DND-41 (cell line): ENCODE results near the gene TRPM3.

Source experiments
- EZH2 ChIP-seq: IDR thresholded peaks from 3 replicates; pipeline ENCODE4 v1.6.1; 2012; ENCODE audit warnings: borderline replicate concordance, low read depth, mild to moderate bottlenecking, moderate library complexity, low read length, inconsistent platforms; ENCODE audit not compliant: severe bottlenecking
- TF ChIP-seq, protein P1 (sequence below): IDR thresholded peaks from 2 replicates; pipeline ENCODE4 v1.5.1; 2012; ENCODE audit warnings: borderline replicate concordance, low read length, moderate library complexity, mild to moderate bottlenecking; ENCODE audit not compliant: poor library complexity, severe bottlenecking; ENCODE audit errors: extremely low read depth

DNA sequence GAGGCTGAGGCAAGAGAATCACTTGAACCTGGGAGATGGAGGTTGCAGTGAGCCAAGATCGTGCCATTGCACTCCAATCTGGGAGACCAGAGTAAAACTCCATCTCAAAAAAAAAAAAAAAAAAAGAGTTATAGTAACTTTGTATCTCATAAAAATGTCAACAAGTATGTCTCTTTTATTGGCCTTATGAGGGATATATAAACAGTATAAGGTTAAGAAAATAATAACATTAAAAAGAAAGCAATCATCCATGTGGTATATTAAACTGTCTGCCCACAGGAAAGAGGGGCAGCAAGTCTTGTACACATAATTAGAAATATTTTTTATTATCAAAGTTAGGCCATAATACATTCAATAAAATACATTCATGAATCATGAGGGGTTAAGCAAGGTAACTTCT is 447.6 kb downstream of the TRPM3 start:
- TF ChIP-seq, protein P1, sequence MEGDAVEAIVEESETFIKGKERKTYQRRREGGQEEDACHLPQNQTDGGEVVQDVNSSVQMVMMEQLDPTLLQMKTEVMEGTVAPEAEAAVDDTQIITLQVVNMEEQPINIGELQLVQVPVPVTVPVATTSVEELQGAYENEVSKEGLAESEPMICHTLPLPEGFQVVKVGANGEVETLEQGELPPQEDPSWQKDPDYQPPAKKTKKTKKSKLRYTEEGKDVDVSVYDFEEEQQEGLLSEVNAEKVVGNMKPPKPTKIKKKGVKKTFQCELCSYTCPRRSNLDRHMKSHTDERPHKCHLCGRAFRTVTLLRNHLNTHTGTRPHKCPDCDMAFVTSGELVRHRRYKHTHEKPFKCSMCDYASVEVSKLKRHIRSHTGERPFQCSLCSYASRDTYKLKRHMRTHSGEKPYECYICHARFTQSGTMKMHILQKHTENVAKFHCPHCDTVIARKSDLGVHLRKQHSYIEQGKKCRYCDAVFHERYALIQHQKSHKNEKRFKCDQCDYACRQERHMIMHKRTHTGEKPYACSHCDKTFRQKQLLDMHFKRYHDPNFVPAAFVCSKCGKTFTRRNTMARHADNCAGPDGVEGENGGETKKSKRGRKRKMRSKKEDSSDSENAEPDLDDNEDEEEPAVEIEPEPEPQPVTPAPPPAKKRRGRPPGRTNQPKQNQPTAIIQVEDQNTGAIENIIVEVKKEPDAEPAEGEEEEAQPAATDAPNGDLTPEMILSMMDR: no peak
- no peak for TF ChIP-seq EZH2
